PC-3 (cell line): ENCODE measurements around the gene UNC13A.

ENCODE experiments used
- CTCF ChIP-seq: fragments of 300-600 bp; sonication (generic); conservative IDR thresholded peaks from 2 replicates; pipeline ENCODE4 v1.5.1; 2017; ENCODE audit warnings: antibody characterized with exemption, low read depth, mild to moderate bottlenecking, low read length
- EZH2 ChIP-seq: fragments of 300-600 bp; sonication (generic); IDR thresholded peaks from one replicate; pipeline ENCODE4 v1.6.1; 2017; ENCODE audit warnings: antibody characterized with exemption, mild to moderate bottlenecking, low read length; ENCODE audit not compliant: unreplicated experiment
- EZH2phosphoT487 ChIP-seq: fragments of 300-600 bp; sonication (generic); IDR thresholded peaks from 2 replicates; pipeline ENCODE4 v1.6.1; 2018; ENCODE audit warnings: mild to moderate bottlenecking, antibody characterized with exemption, low read length, borderline replicate concordance

GRCh38 chr19:17692566-17692965 lies 4.4 kb upstream of the UNC13A start:
- no peak for TF ChIP-seq CTCF
- TF ChIP-seq EZH2: no peak
- no peak for TF ChIP-seq EZH2phosphoT487
